ENCODE data around the gene RAX.

RAX gene

DNA sequence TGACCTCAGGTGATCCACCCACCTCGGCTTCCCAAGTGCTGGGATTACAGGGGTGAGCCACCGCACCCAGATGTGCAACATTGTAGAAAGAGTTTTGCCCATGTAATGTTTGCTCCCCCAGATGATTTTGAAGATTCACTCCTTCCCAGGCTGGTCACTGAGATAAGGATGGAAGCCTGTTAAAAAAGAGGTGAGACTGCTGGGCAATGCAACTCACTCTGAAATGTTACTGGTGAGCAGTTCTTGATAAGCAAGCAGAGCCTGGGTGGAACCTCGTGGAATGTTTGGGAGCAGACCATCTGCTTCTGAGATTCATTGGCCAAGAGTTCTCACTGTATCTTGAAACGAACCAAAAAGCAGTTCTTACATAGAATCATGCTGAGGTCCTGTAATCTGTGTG lies 33.6 kb downstream of the RAX start:
- DNase-seq = no peak

DNA sequence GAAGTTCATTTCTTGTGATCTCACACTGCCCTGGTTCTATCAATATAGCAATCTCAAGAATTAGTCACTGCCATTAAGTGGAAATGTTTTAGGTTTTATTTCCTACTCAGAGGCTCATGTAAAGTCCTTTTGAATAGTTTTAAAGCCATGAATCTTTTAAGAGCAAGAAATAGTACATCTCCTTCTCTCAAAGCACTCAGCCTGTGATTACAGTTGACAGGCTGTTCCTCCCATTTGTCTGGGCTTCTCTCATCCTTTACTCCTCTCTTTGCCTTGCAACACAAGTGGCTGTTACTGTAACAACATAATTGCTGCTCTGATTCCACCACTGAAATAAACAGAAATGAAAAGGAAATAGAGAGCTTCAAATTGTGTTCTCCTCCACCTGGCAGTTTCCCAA lies 34.9 kb downstream of the RAX start:
- no peak for DNase-seq

DNA sequence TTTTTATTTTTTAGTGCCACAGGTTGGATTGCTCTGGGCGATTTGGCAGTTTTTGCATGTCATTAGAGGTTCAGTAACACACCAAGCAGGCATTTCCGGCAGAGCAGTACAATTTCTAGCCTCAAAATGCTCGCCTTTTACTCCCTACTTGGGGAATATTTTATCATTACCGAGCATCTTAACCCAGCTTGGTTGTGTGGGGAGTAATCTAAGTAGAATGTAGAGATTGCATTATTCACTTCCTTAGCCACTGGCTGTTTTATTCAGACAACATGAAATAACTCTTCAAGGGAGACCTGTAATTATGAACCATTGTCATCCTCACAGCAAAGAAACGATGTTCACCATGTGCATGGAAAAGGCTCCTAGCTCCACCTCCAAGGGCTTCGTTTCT lies 40.2 kb downstream of the RAX start:
- no peak for DNase-seq

DNA sequence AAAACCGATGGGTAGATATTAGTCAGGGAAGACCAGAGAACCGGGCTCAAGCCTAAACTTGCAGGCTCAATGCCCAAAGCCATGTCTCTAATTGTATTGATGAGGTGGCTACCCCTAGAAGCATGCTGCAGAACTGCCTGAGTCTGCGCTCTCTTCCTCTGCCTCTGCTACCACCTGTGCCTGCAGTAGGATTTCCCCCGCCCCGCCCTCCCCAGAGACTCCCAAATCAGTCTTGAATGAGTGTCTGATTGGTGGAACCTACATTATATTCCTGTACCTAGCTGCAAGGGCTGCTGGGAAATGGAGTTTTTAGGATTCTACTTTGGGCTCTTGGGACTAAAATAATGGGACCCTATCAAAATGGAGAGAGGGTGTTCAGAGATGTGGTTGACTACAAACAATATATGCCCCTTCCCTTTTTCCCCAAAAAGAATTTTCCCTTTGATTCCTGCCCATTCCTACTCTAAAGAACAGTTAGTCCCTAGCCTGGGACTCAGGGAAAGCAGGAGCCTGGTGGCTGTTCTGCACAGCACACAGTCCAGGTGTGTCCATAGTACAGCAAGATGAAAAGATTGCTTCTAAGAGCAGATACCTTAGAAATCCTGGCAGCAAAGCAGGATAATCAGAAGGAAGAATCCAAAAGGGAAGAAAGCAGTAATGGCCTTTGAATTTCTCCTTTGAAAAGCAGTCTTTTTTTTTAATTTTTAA lies 40.8 kb downstream of the RAX start:
- no peak for DNase-seq

DNA sequence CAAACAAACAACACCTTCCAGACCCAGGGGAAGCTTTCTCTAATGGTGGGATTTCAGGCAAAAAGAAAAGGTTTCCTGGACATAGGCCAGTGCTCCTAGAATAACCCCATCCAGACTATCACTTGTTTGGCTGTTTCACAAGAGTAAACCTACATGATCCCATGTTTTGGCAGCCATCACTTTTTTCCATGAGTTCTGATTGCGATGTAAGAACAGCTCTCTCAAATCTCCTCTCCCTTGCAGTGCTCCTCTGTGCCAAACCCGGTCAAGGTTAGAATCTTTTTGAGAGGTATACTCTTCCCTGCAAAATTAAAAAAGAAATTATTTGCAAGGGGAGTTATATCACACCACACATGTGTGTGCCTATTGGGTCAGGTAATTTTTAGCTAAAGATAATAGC lies 41.4 kb downstream of the RAX start:
- DNase-seq = no peak

DNA sequence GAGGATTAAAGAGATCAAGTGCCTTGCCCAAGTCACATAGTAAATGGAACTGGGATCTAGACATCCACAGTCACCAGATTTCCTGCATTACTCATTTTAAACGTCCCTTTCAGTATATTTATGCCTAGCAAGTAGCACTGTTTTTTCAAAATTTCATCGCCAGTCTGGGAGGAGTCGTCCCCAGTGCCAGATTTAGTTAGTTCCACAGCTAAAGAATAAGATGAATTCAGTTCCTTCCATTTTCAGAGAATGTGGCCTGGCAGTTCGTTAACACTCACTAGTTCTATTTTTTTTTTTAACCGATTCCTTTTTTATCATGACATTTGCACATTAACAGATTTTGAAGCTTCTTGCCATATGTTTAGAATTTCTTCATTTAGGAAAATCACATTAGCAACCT lies 42.1 kb downstream of the RAX start:
- no peak for DNase-seq

DNA sequence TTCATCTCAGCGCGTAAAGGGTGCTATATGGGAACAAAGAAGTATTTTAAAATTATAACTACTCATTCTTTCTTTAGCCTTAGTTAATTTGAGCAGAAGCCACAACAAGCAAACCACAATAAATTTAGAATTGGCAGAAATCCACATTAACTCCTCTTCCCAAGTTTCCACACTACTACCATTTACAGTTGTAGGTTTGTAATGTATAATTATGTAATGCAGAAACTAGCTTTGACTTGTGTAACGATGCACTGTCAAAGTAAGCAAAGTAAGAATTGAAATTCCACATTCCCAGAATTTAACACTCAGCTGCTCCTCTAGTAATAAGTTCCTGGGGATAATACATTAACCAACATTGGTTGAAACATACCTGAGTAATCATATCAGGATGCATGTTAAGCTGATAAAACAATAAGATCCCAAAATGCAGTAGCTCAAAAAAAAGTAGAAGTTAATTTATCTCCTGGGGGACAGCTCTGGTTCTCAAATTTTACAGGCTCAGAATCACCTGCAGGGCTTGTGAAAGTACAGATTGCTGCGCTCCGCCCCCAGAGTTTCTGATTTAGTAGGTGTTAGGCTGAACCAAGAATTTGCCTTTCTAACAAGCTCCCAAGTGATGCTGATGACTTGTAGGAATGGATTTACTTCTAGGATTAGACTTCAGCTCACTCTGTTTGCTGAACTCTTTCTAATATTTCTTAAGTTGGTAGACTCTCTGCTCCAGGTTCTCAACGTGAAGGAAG lies 43.4 kb downstream of the RAX start:
- DNase-seq = no peak

DNA sequence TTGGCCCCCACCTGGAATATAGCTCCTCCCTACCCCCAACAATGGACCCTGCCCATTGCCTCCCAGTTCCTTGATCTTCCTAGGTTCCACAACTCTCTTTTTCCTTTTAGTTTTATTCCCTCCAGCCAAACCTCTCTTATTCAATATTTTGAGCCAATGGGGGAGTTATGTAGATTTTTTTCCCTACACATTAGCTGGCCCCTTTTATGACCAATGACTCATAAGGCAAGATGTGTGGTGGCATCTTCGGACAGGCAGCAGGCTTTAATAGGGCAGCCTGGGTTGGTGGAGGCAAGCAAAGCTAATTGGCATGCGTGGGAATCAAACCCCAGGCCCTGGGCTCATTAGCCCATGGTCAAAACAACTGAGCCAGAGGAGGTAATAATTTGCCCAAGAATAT lies 44.1 kb downstream of the RAX start:
- DNase-seq = no peak

DNA sequence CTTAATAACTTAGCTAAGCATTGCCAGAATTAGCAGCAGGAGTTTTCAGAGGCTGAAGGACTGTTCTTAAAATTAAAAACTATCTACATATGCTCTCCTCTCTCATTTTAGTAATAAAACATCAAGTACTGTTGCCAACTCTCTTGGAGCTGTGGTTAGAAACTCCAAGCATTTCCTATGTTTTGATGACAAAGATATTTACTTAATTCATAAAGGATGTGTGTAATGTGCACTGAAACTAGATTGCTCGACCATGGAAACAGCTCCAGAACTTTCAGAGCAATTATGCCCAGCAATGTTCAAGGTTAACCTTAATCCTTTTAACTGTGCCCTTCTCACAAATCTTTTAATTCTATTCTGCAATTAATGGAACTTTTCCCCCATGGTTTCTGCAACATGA lies 44.9 kb downstream of the RAX start:
- DNase-seq = no peak

DNA sequence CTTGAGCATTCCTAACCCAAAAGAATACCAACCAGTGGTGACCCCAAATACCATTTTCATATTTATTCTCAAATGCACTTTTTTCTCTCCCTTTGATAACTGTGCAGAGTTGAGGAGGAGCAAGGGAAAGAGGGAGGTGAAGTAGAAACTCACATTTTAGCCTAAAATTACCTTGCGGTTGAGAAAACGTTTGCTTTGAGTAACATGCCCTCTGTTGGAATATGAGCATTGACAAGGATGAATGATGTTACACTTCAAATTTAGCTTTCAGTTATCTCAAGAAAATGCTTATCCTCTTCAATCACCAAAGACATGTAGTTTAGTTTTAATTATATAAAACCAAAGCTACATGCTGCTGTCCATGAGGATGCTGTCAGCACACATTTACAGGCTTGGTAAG lies 50.9 kb downstream of the RAX start:
- DNase-seq = no peak

DNA sequence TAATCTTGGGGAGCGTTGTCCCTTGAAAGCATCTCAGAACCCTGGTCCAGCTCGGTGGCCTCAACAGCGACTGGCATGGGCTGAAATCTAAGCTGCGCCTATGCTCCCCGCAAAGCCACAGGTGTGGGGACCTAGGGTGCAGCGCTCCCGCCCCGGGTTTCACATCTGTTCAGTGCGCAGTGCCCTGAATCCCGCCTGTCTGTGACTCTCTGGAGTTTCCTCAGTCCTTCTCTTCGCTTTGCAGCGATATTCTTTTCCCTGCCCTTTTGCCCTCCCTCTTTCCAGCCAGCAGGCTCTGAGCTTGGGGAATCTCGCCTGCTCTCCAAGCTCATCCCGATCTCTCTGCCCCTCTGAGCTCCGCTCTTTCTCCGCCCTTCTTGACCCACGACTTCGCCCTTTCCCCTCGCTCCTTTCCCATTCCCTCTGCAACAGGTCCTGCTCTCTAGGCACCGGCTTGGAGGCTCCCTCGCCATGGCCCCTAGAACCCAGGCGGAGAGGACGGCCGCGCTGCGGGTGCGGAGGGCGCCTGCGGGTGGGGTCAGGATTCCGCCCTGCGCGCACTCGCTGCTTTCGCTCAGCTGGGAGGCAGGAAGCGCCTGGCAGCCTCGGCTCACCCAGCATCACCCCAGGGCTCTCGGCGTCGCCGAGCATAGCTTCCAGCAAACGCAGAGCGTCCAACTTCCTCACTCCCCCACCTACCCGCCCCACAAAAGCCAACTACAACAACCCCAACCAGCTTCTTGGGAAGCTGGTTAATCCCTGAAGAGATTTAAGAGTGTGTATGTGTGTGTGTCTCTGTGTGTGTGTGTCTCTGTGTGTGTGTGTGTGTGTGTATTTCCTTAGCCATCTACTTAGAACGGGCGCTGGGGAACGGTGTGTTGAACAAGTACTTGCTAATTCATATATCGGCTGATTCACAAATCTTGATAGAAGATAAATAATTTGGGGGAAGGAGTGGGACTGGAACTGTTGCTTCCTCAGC lies 52.2 kb downstream of the RAX start:
- DNase-seq = no peak

DNA sequence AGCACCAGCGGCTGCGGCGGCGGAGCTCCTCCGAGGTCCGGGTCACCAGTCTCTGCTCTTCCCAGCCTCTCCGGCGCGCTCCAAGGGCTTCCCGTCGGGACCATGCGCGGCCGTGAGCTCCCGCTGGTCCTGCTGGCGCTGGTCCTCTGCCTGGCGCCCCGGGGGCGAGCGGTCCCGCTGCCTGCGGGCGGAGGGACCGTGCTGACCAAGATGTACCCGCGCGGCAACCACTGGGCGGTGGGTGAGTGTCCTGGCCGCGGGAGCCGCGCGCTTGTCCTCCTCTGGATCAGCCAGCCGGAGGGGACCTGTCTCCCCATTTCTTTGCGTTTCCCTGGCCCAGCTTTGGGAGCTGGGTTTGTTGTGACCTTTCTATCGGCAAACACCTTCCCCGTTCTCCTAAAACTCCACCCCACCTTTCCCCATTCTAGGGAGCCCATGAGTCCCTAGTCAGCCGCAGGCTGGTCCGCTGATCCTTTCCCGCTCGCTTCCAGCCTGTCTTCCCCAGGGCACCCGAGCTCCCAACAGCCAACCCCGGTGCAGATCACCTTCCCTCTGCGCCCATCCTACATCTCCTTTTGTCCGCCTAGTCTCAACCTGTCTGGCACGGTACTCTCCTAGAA lies 53.0 kb downstream of the RAX start:
- no peak for DNase-seq

DNA sequence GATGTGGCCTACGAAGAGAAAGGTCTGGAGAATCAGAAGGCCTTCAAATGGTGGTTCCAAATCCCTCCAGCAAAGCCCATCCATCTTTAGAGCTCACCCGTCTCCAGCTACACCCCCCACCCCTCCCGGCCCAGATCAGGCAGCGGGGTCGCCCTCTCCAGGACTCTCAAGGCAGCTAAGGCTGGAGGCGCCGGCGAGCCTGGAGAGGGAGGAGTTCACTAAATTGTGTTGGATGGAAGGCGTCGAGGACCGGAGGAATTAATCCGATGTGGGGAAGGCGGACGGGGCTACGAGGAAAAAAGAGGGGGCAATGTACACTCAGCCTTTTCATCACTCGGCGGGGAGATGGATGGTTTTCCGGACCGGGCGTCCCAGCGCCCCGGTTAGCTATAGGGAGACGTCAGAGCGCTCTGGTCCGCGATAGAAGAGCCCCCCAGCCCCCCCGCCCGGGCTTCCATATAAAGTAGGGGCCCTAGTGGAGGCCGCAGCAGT lies 53.5 kb downstream of the RAX start, which contains the start of gene GRP:
GRP (plus strand) TSS at position 487 of the 492 bp plus-strand sequence. CDS start 108 bp downstream, outside the sequence.
- DNase-seq = no peak

DNA sequence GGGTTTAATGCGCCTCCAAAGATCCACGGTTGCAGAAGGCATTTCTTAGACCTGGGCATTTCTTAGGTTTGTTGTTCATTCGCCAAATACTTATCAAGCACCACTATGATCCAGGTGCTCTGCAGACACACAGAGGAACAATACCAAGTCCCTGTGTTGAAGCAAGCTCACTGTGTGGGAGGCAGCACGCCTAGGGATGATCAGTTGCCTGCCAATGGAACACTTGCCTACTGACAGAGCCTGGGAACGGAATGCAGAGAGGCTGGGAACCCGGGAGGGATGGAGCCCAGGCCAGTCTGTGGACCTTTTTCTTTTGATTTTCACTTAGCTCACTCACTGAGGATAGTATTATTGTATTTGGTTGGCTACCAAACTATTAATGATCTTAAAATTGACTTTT lies 55.2 kb downstream of the RAX start:
- DNase-seq = no peak
